Parathyroid adenoma (tissue), 2 donors: ENCODE results near the gene MAD1L1.

Source experiments
- H2AFZ ChIP-seq: fragments of 300-600 bp; sonication (generic); one replicate; pipeline ENCODE4 v1.7.0; 2017; ENCODE audit warnings: antibody characterized with exemption, mild to moderate bottlenecking
- H3K27ac ChIP-seq: fragments of 300-600 bp; sonication (generic); one replicate; pipeline ENCODE4 v1.7.0; 2017
- H3K27me3 ChIP-seq: fragments of 300-600 bp; sonication (generic); one replicate; pipeline ENCODE4 v1.7.0; 2017; ENCODE audit warnings: low read length; ENCODE audit not compliant: control insufficient read depth, insufficient read depth
- H3K36me3 ChIP-seq: fragments of 300-600 bp; sonication (generic); one replicate; pipeline ENCODE4 v1.7.0; 2017; ENCODE audit warnings: low read length; ENCODE audit not compliant: control insufficient read depth, insufficient read depth
- H3K4me1 ChIP-seq: fragments of 300-600 bp; sonication (generic); one replicate; pipeline ENCODE4 v1.7.0; 2017; ENCODE audit warnings: control low read depth
- H3K4me2 ChIP-seq: fragments of 300-600 bp; sonication (generic); one replicate; pipeline ENCODE4 v1.7.0; 2017; ENCODE audit warnings: low read length
- H3K4me3 ChIP-seq: fragments of 300-600 bp; sonication (generic); one replicate; pipeline ENCODE4 v1.7.0; 2017; ENCODE audit warnings: low read depth, low read length
- H3K79me2 ChIP-seq: fragments of 300-600 bp; sonication (generic); one replicate; pipeline ENCODE4 v1.7.0; 2017; ENCODE audit warnings: control low read depth
- H3K9ac ChIP-seq: fragments of 300-600 bp; sonication (generic); one replicate; pipeline ENCODE4 v1.7.0; 2017; ENCODE audit warnings: mild to moderate bottlenecking
- H3K9me3 ChIP-seq: fragments of 300-600 bp; sonication (generic); one replicate; pipeline ENCODE4 v1.7.0; 2017; ENCODE audit warnings: low read length; ENCODE audit not compliant: control insufficient read depth
- TF ChIP-seq, protein P1 (sequence below): fragments of 300-600 bp; sonication (generic); IDR thresholded peaks from one replicate; pipeline ENCODE4 v1.7.0; 2017; ENCODE audit warnings: antibody characterized with exemption, mild to moderate bottlenecking
- donor health status: primary hyperparathyroidism.

Gene MAD1L1

DNA sequence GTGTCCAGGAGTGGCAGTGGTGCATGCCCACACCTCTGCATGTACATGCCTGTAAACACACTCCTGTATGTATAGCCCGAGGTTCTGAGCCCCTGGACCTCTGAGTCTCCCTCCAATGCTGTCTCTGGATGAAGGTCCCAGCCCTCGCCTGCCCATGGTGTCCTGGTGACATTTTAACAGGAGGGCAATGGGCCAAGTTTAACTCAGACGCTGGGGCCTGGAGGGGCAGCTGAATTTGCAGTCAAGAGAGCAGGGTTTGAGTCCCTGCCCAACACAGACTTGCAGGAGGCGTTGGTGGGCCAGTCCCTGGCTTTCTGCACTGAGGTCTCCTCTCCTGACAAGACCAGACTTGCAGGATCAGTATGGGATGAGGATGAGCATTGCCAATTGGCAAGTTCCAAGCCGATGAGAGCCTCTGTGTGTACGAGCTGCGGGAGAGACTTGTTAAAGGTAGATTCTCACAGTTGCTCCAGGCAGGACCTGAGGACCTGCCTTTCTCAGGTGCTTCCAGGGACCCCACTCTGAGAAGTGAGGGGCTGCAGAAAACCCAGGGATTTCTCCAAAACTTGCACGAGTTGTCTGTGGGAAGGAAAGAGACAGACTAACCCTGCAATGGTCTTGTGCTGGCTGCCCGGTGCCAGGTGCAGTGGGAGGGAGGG lies 420.8 kb downstream of the MAD1L1 start:
- no peaks in the 10 kb centered on the region for H3K27me3 ChIP-seq
- H3K9ac ChIP-seq = no peak overlapping the region
- H3K27ac ChIP-seq = no peak overlapping the region
- TF ChIP-seq, protein P1, sequence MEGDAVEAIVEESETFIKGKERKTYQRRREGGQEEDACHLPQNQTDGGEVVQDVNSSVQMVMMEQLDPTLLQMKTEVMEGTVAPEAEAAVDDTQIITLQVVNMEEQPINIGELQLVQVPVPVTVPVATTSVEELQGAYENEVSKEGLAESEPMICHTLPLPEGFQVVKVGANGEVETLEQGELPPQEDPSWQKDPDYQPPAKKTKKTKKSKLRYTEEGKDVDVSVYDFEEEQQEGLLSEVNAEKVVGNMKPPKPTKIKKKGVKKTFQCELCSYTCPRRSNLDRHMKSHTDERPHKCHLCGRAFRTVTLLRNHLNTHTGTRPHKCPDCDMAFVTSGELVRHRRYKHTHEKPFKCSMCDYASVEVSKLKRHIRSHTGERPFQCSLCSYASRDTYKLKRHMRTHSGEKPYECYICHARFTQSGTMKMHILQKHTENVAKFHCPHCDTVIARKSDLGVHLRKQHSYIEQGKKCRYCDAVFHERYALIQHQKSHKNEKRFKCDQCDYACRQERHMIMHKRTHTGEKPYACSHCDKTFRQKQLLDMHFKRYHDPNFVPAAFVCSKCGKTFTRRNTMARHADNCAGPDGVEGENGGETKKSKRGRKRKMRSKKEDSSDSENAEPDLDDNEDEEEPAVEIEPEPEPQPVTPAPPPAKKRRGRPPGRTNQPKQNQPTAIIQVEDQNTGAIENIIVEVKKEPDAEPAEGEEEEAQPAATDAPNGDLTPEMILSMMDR = no peak
- no peaks in the 10 kb centered on the region for H3K4me1 ChIP-seq
- H3K4me3 ChIP-seq = no peak overlapping the region
- no peaks in the 10 kb centered on the region for H3K79me2 ChIP-seq
- H3K36me3 ChIP-seq = no peaks in the 10 kb centered on the region
- no peaks in the 10 kb centered on the region for H3K9me3 ChIP-seq
- H2AFZ ChIP-seq = no peak overlapping the region
- no peak overlapping the region for H3K4me2 ChIP-seq

DNA sequence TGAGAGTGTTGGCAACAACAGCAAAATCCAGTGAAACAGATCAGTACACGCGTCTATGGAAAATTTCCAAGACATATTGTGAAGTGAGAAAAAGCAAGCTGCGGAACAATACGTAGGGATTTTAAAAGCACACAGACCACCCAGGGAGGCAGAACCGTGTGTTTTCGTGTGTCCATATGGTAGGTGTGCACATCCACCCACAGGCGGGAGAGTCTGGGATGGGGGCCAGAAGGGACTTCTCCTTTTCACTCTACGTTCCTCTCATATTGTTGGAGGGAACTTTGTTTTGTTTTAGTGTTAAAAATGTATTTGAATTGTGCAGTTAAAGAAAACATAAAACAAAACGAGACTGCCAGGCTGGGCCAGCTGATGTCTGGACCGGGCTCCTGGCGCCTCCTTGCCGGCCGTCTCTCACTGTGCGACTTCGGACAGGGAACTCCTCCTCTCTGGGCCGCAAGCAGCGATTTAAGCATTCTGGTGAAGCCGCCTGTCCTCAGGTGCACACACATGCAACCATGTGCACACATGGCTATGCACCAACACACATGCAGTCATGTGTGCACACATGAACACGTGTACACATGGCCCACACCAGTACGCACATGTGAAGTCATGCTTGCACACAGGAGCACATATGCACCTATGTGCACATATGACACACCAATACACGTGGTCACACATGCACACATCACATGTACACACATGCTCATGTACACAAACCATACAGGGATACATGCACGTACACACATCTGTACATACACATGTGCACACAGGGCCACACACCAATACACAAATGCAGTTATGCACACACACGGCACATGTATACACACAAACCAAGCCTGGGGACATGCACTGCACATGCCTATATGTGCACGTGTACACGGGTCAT lies 421.5 kb downstream of the MAD1L1 start:
- TF ChIP-seq, protein P1 = no peak

DNA sequence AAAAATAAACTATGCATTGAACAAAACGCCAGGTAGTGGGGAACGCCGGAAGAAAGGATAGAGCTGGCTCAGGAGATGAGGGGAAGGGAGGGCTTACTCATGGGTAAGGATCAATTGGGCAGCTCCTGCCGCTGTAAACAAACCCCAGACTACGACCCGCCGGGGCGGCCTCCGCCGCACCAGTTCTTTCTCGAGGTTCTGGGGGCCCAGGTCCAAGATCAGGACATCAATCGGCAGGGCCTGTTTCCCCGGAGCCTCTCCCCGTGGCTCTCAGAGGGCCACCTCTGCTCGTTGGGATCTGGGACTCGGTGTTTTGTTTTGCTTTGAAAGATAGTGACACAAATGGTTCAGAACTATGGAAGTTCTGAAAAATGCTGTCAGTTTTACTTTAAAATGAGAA lies 422.2 kb downstream of the MAD1L1 start:
- Histone ChIP-seq H3K4me3 (no peak overlapping the region), H3K9me3 (no peaks in the 10 kb centered on the region), H3K4me1 (no peaks in the 10 kb centered on the region), H3K9ac (no peak overlapping the region), H3K36me3 (no peaks in the 10 kb centered on the region), H2AFZ (no peak overlapping the region), H3K4me2 (no peak overlapping the region), H3K79me2 (no peaks in the 10 kb centered on the region), H3K27me3 (no peaks in the 10 kb centered on the region), H3K27ac (no peak overlapping the region)
- TF ChIP-seq, protein P1 = no peak

More for the DNA sequence above, 421.5 kb downstream of the MAD1L1 start:
- Histone ChIP-seq H3K36me3 (no peaks in the 10 kb centered on the region), H3K4me3 (no peak overlapping the region), H3K4me1 (no peaks in the 10 kb centered on the region), H3K79me2 (no peaks in the 10 kb centered on the region), H3K4me2 (no peak overlapping the region), H2AFZ (no peak overlapping the region), H3K27ac (no peak overlapping the region), H3K27me3 (no peaks in the 10 kb centered on the region), H3K9me3 (no peaks in the 10 kb centered on the region), H3K9ac (no peak overlapping the region)

DNA sequence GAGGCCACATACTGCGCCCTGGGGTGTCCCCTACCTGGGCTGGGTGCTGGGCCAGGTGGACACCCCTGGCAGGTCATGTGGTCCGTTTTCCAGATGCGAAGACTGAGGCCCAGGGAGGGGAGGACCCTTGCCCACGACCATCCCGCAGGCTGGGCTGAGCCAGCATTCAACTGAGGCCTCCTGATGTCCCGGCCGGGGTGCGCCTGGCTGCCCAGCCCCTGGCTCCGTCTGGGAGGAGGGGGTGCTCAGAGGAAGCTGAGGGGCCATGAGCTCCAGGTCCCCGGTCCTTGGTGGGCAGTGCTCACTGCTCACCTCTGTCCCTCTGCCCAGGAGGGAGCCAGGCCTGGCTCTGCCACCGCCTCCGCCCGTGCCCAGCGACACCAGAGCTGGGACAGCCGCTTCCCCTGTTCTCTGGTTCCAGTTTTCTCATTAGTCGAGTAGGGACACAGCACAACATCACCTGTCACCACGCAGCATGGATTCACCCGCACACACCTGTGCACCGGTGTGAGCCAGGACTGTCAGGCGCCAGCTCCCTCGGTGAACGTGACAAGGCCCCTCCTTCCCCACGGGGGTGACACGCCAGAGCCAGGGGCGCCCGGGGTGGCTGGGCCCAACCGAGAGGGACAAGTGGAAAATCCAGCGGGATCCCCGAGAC lies 423.0 kb downstream of the MAD1L1 start:
- H3K9me3 ChIP-seq = no peaks in the 10 kb centered on the region
- H3K4me1 ChIP-seq = no peaks in the 10 kb centered on the region
- no peak overlapping the region for H3K9ac ChIP-seq
- no peak overlapping the region for H3K27ac ChIP-seq
- H3K4me3 ChIP-seq = no peak overlapping the region
- H3K4me2 ChIP-seq = no peak overlapping the region
- H2AFZ ChIP-seq = no peak overlapping the region
- no peaks in the 10 kb centered on the region for H3K79me2 ChIP-seq
- no peaks in the 10 kb centered on the region for H3K36me3 ChIP-seq
- TF ChIP-seq, protein P1 = no peak
- H3K27me3 ChIP-seq = no peaks in the 10 kb centered on the region
